Stimulated activated CD8-positive, alpha-beta memory T cell treated with anti-CD3 and anti-CD28 coated beads, Interleukin-12 subunit alpha, Interleukin-12 subunit beta, amount 100 ng/mL, for 24 hours (primary cell): ENCODE data around the gene RGL3.
A peak's percentile ranks its signal among the peaks of the same experiment; 100 is the strongest.
"Not testable (repeated sequence)": the region's sequence is repeated elsewhere in the genome, so short reads cannot be mapped to it uniquely, and the experiment has no call there.

ENCODE experiments used
- DNase-seq: peaks from one replicate; pipeline ENCODE4 v3.0.0-alpha.2; 2020; ENCODE audit errors: extremely low read depth

Gene RGL3

DNA sequence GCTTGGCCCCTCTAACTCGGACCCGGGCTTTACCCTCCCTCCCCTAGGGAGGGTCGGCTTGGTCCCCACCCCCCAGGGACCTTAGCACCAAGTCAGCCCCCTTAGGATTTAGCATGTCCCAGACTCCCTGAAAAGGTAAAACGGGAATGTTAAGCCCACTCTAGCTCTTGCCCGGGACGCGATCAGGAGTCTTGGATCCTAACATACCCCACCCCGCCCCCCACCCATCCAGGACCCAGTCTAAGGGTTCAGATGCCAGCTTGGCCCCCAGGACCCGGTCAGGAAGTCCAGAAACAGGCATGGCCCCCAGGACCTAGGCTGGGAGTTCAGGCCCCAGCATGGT, 35.4 kb downstream of the RGL3 start:
- no peak for DNase-seq

DNA sequence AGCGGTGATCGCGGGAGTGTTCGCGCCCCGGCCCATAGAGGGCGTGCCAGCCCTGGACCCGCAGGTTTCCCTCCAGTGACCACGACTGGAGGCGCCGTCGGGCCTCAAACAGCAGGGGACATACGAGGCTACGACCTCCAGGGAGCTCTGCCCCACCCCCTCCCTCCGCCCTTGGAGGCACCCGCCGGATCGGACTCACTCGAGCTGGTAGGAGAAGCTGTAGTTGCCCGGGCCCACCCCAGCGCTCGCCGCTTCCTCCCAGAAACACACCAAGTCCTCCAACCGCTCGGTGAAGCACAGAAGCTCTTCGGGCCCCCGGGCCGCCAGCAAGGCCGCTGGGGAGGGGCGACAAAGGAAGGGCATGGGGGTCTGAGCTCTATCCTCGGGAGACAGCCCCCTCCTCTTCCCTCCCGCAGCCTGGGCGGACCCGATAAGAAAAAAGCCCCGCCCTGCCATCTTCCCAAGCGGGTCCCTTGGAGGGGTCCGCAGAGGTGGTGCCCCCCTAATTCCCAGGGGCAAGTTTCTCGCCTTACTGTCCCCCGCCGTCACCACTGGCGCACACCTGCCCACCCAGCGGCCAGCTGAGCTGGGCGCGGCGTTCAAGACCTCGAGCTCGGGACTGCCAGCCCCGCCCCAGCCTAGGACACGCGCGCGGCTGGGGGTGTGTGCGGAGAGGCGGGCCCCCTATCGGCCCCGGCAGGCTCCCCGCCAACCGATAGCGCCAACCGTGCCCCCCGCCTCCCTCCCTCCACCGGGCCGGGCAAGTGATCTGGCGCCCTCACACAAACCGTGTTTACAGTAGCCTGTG, 36.0 kb downstream of the RGL3 start:
- no peak for DNase-seq

DNA sequence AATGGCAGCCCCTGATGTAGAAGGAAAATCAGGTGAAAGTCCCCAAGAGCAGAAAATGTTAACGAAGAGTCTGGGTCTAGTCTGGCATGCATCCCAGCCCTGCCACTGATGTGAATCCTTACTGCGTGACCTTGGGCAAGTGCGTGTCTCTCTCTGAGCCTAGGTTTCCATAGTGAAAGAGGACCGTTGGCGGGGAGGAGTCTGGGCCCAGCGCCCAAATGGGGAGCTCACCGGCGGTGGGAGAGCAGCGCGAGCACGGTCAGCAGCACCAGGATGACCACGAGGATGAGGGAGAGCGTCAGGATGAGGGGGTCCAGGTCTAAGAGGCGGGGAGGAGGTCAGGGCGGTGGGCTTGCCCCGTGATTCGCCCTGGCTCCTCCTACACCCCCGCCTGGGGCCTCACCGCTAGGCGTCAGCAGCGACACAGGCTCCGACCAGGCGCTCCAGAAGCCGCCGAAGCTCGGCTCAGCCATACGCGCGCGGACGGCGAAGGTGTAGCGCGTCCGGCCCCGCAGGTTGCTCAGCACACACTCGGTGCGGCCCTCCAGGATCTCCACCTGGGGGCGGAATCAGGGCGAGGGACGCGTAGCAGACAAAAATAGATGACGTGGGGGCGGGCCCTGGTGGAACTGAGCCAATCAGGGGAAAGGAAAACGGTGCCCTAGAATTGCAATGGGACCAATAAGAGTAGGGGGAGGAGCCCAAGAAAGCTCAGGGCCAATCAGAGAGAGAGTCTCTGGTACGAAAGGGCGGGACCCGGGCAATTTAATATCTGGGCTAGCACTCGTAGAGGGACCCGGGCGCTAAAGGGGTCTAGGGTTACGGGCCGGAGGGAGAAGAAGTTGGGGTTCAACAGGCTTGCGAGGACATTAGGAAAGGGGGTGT, 38.2 kb downstream of the RGL3 start:
- DNase-seq, result peak; percentile 82

DNA sequence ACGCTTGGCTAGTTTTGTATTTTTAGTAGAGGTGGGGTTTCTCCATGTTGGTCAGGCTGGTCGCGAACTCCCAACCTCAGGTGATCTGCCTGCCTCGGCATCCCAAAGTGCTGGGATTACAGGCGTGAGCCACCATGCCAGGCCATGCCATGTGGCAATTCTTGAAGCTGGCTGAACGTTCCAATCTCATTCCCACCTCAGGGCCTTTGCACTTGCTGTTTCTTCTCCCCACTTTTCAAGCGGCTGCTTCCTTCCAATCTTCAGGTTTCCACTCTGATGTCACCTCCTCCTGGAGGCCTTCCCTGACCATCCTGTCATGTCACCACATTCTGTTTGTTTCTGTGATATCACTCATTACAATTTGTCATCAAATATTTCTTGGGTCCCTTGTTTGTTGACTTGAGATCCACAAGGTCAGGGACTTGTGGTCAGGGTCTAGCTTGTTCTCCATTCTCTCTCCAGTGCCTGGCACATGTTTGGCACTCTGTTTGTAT, 39.2 kb downstream of the RGL3 start:
- no peak for DNase-seq

DNA sequence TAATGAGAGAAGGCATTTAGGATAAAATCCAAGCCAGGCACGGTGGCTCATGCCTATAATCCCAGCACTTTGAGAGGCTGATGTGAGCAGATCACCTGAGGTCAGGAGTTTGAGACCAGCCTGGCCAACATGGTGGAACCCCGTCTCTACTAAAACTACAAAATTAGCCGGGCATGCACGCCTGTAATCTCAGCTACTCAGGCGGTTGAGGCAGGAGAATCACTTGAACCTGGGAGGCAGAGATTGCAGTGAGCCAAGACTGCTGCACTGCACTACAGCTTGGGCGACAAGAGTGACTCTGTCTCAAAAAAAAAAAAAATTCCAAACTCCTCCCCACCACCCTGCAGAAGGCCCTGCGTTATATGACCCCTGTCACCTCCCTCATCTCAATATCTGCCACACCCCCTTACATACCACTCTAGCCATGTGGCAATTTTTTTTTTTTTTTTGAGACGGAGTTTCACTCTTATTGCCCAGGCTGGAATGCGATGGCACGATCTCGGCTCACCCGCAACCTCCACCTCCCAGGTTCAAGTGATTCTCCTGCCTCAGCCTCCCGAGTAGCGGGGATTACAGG, 39.8 kb downstream of the RGL3 start:
- not testable (repeated sequence) for DNase-seq

DNA sequence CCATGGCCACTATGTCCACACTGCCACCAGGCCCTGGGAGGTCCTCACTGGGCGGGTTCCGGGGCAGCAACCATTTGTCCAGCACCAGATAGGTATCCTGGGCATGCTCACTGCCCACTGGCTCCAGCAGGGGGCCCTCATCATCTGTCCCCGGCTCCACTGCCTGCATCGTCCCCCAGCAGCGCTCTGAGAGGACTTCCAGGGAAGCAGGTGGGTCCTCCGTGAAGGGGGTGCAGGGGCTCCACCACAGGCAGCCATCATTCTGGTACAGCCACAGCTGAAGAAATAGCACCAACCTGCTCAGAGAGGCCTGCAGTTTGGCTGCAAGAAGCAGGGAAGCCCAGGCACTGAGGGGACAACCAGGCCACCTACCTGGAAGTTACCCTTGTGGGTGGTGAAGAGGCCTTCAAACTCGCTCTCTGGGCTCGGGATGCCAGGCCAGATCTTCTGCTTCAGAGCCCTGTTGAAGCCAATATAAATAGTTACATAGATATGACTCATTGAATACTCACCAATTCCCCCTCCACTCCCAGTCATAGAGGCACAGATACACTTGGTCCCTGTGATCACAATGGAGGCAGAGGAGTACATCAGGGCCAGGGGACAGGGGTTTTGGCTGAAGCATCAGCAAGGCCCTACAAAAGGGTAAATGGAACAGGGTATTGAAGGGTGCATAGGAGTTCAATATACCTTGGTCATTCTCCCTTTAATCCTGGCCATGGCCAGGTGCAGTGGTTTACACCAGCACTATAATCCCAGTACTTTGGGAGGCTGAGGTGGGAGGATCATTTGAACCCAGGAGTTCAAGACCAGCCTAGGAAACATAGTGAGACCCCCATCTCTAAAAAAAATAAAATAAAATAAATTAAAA, 40.6 kb downstream of the RGL3 start:
- DNase-seq, result no peak

DNA sequence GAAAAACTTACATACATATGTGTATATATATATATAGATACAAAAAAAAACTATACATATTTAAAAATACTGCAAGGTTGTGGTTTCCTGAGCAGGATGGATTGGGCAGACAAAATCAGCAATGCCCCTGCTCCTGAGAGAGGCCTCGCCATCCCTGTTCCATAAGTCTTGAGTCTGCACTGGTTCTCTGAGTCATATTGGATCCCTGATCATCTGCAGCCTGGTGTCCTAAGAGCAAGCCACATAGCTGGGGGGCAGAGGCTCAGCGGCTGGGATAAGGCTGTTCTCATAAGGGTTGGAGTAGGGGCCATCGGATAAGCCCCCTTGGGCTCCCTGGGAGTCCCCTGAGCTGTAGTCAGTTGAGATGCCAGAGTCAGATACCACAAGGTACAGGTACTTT, 41.4 kb downstream of the RGL3 start:
- DNase-seq, result no peak

DNA sequence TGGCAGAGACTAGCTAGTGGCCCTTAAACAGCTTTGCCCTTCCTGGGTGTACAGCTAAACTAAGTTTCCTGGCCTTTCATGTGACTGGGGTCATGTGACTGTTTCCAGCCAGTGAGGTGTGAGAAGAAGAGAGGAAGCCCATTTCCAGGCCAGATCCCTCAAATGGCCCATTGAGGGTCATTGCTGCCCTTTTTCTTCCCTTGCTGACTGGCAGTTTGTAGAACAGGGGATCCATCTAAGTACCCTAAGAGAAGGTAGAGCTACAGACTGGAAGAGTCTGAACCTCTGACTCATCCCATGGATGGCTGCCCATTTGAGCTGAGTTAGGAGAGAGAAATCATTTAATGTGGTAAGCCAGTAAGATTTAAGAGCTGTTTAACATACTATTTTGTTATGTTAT, 41.9 kb downstream of the RGL3 start:
- no peak for DNase-seq

DNA sequence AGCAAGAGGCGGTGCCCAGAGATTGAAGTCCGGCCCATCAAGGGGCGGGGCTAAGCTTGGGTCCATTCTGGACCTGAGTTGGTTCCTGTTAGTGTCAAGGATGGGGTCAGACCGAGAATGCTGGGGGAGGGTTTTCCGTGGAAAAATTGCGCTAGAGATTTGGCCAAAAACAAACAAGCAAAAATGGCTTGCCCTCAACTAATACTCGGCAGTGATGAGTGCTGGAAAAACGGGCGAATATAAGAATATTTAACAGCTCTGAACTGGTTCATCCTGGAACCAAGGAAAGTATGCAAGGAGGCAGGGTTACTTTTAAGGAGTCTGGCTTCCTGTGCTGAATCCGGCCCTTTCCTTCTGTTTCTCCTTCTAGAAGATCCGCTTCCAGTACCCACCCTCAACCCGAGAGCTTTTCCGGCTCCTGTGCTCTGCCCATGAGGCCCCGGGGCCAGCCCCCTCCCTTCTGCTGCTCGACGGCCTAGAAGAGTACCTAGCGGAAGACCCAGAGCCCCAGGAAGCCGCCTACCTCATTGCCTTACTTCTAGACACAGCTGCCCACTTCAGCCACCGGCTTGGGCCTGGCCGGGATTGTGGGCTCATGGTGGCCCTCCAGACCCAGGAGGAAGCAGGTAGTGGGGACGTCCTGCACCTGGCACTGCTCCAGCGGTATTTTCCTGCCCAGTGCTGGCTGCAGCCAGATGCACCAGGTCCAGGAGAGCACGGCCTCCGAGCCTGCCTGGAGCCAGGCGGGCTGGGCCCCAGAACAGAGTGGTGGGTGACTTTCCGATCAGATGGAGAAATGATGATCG, 43.8 kb downstream of the RGL3 start:
- DNase-seq, result no peak

DNA sequence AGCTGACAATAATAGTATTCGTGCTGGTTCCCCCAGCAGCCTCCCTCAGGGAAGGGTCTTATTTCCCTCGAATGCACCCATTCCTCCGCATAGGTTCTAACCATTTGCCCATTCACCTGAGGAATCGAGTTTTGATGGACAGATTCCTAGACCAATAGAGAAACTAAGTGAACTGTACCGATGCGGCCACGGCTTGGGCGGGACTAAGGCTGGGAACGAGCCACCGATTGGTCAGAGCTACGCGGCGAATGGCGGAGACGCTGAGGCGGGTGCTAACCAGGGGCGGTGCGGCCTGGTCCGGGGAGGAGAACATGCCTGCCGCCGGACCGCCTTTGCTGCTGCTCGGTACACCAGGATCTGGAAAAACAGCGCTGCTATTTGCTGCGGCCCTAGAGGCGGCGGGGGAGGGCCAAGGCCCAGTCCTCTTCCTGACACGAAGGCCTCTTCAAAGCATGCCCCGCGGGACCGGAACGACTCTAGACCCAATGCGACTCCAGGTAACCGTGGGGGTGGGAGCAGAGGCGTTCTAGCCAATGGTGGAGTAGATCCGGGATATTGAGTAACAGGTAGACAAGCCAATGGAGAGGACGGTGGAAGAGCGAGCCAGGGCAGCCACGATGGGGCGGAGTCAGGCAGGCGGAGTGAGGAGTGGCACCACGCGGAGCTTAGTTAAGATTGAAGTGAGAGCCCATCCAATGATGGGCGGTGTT, 44.5 kb downstream of the RGL3 start, which contains the start of gene SWSAP1:
Gene SWSAP1, plus strand, starts transcription at position 234 of the 710 bp plus-strand sequence. Its CDS starts 15 bp downstream, at position 249.
- peak; percentile 92 for DNase-seq

DNA sequence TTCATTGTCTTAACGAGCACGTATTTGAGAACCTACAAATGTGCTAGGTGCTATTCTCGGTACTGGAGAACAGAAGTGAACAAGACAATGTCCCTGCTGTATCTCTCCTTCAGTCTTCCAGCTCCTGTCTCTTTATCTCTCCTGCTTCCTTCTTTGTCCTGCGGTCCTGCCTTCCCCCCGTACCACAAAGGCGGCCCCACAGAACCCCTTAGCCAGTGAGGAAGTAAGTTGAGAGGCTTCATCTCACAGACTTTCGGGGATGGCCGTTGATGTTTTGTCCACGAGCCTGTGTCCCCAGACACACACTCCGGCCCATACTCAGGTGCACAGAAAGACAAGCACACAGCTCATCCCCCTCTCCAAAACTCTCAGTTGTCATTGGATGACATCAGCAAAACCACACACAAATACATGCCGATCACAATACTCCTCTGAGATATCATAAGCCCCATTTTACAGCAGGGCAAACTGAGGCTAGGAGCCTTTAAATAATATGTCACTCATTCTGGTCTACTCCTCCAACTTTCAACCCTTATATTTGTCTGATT, 45.2 kb downstream of the RGL3 start:
- DNase-seq, result no peak

DNA sequence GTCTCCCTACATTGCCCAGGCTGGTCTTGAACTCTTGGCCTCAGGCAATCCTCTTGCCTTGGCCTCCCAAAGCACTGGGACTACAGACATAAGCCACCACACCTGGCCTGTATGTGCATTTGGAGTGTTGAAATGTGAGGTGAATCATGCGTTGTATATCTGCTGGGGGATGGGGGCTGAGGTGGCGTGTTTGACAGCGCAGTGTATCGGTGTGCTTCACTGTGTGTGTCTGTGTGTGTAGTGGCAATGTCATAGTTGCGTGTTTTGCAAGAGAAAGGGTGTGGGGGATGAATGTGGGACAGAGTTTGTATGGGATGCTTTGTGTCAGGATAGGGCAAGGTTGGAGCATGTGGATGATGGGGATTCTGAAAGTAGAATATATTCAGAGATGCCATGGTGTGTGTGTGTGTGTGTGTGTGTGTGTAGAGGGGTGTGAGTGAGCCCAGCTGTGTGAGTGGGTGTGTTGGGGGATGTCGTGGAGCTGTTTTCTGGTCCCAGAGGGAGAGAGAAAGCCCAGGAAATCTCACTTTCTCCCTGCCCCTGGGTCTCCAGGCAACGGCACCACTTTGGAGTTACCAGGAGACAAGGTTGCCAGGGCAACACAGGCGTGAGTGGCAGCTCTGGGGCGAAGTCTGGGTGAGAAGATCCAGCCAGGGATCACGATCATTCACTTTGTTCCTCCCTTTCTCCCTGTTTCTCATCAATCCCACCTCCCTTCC, 45.8 kb downstream of the RGL3 start:
- DNase-seq, result no peak

DNA sequence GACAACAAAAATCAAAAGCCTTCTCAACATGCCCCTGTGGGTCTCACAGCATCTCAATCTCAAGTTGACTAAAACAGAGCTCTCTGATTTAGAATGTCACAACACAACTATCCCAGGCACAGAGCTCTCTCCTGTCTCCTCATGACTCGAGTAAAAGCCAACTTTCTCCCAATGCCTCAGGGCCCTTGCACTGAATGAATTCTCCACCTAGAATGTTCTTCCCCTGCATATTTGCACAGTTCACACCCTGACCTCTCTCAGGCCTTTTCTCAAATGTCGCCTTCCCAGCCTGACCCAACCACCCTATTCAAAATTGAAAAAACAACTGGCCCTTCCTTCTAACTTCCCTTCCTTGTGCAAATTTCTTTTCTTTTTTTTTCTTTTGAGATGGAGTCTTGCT, 48.4 kb downstream of the RGL3 start:
- no peak for DNase-seq

DNA sequence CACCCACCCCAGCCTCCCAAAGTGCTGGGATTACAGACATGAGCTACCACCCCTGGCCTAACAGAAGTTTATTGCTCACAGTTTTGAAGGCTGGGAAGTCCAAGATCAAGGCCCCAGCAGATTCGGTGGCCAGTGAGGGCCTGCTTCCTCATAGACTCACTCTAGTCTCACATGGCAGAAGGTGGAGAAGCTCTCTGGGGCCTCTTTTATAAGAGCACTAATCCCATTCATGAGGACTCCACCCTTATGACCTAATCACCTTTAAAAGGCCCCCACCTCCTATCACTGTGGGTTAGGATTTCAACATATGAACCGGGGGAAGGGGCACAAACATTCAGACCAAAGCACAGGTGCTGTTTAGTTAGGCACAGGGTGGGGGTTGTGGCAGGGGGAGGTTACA, 51.6 kb downstream of the RGL3 start:
- DNase-seq, result no peak

DNA sequence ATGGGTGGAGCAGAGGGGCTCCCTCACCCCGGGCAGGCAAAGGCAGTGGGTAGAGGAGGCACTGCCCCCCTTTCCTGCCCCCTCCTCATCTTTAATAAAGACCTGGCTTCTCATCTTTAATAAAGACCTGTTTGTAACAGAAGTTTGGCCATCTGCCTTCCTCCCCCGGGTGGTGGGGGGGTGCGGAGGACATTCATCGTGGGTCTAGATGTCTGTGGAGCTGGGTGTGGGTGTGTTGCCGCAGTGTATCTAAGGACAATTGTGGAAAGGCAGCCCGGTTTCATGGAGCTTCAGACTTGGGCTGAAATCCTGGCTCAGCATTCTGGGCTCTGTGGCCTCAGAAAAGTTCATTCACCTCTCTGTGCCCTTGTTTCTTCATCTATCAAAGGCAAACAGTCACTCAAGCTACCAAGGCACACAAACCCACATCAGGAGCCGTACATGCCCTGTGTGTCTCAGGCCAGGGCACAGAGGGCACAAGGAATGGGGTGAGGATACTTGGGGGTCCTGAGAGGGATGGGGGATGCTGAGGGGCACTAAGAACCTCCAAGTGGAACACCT, 53.5 kb downstream of the RGL3 start:
- no peak for DNase-seq

DNA sequence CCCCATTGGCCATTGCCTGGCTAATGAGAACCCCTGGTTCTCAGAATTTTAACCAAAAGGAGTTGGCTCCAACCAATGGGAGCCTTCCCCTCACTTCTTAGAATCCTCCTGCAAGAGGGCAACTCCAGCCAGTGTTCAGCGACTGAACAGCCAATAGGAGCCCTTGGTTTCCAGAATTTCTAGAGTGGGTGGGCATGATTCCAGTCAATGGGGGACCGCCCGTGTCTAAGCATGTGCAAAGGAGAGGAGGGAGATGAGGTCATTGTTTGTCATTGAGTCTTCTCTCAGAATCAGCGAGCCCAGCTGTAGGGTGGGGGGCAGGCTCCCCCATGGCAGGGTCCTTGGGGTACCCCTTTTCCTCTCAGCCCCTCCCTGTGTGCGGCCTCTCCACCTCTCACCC, 54.2 kb downstream of the RGL3 start:
- DNase-seq, result no peak

DNA sequence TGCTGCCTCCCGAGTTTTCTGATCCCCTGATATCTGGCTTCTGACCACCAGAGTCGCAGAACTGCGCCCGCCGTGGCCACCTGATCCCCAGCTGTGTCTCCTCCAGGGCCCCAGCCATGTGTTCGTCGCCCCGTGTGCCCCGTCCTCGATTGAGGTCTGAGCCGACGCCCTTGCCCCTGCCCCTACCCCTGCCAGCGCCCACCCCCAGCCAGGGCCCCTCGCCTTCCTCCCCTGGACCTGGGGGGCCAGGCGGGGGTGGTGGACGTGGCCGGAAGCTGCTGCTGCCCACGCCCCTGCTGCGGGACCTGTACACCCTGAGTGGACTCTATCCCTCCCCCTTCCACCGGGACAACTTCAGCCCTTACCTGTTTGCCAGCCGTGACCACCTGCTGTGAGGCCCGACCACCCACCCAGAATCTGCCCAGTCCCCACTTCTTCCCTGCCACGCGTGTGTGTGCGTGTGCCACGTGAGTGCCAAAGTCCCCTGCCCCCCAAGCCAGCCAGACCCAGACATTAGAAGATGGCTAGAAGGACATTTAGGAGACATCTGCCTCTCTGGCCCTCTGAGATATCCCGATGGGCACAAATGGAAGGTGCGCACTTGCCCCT, 54.7 kb downstream of the RGL3 start:
- DNase-seq, result no peak

DNA sequence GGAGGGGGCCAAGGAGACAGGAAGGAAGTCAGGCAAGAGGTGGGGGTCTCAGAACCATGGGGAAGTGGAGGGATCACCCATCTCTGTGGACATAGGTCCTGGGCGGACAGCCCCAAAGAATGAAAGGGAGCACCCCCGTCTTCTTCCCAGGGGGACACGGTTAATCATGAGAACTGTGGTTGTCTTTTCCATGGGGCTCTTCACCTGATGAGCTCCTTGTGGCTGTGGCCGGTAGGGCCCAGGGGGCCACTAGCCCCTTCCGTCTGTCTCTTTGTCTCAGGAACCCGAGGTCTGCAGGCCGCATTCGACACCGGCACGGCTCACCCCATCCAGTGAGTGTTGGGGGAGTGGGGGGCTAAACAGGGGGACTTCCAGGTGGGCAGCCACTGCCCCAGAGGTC, 55.2 kb downstream of the RGL3 start:
- DNase-seq, result no peak
